Measurements from ENCODE around the gene ZNF618. TPM values are rescaled to one million over a fixed set of nuclear protein-coding genes. Genes with fewer than 3 reads are reported as not detected.

Gene ZNF618
- total RNA-seq, 1 experiment from 2014 or later: 1.8 TPM

DNA sequence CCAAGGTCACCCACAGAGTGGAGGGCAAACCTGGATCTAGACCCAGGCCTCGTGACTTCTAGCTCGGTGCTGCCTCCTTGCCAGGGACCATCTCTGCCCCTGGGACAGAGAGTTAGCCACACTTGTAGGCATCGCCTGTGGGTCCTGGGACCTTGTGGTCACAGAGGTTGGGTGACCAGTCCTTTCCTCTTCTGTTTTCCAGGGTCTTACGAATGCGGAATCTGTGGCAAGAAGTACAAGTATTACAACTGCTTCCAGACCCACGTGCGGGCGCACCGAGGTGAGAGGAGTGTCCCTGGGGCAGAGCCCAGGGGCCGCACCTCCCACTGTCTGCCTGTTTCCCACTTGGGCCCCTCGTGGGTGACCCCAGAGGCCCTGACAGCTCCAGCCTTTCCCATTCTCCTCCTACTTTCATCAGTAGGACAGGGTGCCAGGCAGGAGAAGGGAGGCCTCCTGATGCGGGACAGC is 125.7 kb downstream of the ZNF618 start:
- ATAC-seq: no peak
- no peaks in the 10 kb centered on the region for H3K4me1 ChIP-seq (ENCODE audit: control insufficient read depth, insufficient read depth, low read length)
- no peaks in the 10 kb centered on the region for H3K9me3 ChIP-seq (ENCODE audit: control insufficient read depth, insufficient read depth, low read depth, low read length)
- BruUV-seq (replicated peaks): no TSS peak
- intact Hi-C loops (cut with micrococcal nuclease; ENCODE audit: unreplicated experiment) (no loop called here), in situ Hi-C loops (cut with HindIII; ENCODE audit: low pct_unique_long_range_greater_than_20kb, low sequenced_read_pairs) (no loop called here)
- no peaks in the 10 kb centered on the region for H3K27me3 ChIP-seq (ENCODE audit: control insufficient read depth, insufficient read depth, low read length)
- DNase-seq (ENCODE audit: low read depth, low spot score): no peak
- CTCF ChIA-PET: no interaction called here
- no peaks in the 10 kb centered on the region for H3K36me3 ChIP-seq (ENCODE audit: control insufficient read depth, insufficient read depth, low read length)
- TF ChIP-seq POLR2AphosphoS5 (IDR thresholded peaks at IDR 0.05; ENCODE audit: low read depth, low read length) (no peak), SIN3A (IDR thresholded peaks at IDR 0.05; ENCODE audit: borderline replicate concordance, insufficient read depth, low read depth, low read length) (no peak)
- POLR2A ChIA-PET: no interaction called here
- H3K4me3 ChIP-seq (ENCODE audit: low read depth in 2 of 2, low read length in 2 of 2): no peak overlapping the region
- H3K27ac ChIP-seq (ENCODE audit: low read length): no peak overlapping the region

DNA sequence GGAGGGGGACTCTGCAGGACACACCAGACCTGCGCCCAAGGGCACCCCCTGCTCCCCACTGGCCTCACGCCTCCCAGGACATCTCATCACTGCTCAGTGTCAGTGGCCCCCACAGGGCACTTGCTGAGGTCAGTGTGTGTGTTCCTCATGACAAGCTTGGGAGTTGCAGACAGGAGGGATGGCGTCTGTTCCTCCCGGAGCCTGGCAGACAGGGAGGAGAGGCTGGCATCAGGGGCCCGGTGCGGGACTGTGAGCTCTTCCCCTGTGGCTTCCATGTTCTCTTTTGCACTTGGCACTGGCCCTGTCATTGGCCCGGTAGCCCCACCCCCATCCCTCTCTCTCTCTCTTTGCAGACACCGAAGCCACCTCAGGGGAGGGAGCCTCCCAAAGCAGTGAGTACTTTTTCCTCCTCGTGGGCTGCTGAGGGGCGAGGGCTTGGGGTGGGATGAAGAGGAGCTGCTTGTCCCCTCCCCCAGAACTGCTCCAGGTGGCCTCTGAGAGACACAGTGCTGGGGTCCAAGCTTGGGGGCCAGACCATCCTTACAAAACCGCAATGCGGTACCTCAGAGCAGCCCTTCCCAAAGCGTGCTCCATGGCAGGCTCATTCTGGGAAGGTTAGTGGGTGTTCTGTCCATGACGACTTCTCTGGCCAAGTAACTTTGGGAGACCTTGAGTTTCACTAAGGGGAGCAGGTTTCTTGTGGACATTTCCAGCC is 126.3 kb downstream of the ZNF618 start:
- CTCF ChIA-PET: no interaction called here

More for the DNA sequence above, 126.3 kb downstream of the ZNF618 start:
- no peak for DNase-seq (ENCODE audit: low read depth, low spot score)
- no peak overlapping the region for H3K27ac ChIP-seq (ENCODE audit: low read length)
- POLR2A ChIA-PET: no interaction called here
- H3K27me3 ChIP-seq (ENCODE audit: control insufficient read depth, insufficient read depth, low read length): no peaks in the 10 kb centered on the region
- no peak for ATAC-seq
- intact Hi-C loops (cut with micrococcal nuclease; ENCODE audit: unreplicated experiment): no loop called here
- in situ Hi-C loops (cut with HindIII; ENCODE audit: low pct_unique_long_range_greater_than_20kb, low sequenced_read_pairs): no loop called here
- TF ChIP-seq POLR2AphosphoS5 (IDR thresholded peaks at IDR 0.05; ENCODE audit: low read depth, low read length) (no peak), TCF7L2 (IDR thresholded peaks at IDR 0.05; ENCODE audit: low read depth, low read length) (no peak), SIN3A (IDR thresholded peaks at IDR 0.05; ENCODE audit: borderline replicate concordance, insufficient read depth, low read depth, low read length) (no peak)
- TF ChIP-seq, protein P1, sequence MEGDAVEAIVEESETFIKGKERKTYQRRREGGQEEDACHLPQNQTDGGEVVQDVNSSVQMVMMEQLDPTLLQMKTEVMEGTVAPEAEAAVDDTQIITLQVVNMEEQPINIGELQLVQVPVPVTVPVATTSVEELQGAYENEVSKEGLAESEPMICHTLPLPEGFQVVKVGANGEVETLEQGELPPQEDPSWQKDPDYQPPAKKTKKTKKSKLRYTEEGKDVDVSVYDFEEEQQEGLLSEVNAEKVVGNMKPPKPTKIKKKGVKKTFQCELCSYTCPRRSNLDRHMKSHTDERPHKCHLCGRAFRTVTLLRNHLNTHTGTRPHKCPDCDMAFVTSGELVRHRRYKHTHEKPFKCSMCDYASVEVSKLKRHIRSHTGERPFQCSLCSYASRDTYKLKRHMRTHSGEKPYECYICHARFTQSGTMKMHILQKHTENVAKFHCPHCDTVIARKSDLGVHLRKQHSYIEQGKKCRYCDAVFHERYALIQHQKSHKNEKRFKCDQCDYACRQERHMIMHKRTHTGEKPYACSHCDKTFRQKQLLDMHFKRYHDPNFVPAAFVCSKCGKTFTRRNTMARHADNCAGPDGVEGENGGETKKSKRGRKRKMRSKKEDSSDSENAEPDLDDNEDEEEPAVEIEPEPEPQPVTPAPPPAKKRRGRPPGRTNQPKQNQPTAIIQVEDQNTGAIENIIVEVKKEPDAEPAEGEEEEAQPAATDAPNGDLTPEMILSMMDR (IDR thresholded peaks at IDR 0.05): no peak
- TF ChIP-seq, protein P2, sequence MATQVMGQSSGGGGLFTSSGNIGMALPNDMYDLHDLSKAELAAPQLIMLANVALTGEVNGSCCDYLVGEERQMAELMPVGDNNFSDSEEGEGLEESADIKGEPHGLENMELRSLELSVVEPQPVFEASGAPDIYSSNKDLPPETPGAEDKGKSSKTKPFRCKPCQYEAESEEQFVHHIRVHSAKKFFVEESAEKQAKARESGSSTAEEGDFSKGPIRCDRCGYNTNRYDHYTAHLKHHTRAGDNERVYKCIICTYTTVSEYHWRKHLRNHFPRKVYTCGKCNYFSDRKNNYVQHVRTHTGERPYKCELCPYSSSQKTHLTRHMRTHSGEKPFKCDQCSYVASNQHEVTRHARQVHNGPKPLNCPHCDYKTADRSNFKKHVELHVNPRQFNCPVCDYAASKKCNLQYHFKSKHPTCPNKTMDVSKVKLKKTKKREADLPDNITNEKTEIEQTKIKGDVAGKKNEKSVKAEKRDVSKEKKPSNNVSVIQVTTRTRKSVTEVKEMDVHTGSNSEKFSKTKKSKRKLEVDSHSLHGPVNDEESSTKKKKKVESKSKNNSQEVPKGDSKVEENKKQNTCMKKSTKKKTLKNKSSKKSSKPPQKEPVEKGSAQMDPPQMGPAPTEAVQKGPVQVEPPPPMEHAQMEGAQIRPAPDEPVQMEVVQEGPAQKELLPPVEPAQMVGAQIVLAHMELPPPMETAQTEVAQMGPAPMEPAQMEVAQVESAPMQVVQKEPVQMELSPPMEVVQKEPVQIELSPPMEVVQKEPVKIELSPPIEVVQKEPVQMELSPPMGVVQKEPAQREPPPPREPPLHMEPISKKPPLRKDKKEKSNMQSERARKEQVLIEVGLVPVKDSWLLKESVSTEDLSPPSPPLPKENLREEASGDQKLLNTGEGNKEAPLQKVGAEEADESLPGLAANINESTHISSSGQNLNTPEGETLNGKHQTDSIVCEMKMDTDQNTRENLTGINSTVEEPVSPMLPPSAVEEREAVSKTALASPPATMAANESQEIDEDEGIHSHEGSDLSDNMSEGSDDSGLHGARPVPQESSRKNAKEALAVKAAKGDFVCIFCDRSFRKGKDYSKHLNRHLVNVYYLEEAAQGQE (IDR thresholded peaks at IDR 0.05; ENCODE audit: insufficient read depth in 1 of 2, low read depth in 2 of 2, low read length in 1 of 2): no peak
- no peak overlapping the region for H3K4me3 ChIP-seq (ENCODE audit: low read depth in 2 of 2, low read length in 2 of 2)
- no peaks in the 10 kb centered on the region for H3K9me3 ChIP-seq (ENCODE audit: control insufficient read depth, insufficient read depth, low read depth, low read length)
- no peaks in the 10 kb centered on the region for H3K4me1 ChIP-seq (ENCODE audit: control insufficient read depth, insufficient read depth, low read length)
- BruUV-seq (replicated peaks): no TSS peak
- H3K36me3 ChIP-seq (ENCODE audit: control insufficient read depth, insufficient read depth, low read length): no peaks in the 10 kb centered on the region

All from Panc1 (cell line).